Measurements from ENCODE around the gene TOP1. TPM values are rescaled to one million over a fixed set of nuclear protein-coding genes. Genes with fewer than 3 reads are reported as not detected.

The TOP1 gene
- total RNA-seq, 1 donor from 2014 or later, result 118 TPM

- intact Hi-C loops (cut with micrococcal nuclease), result loop anchor here (1.0 to 10.0 kb wide), 8 partner anchors 36 to 559 kb away; partner anchors contain the start of genes LPIN3, TOP1 and ZHX3
- no peak for DNase-seq (ENCODE audit: low spot score)
Observed at GRCh38 chr20:41135888-41136679, 107.5 kb downstream of the TOP1 start.

GRCh38 chr20:41136680-41137613 is 108.3 kb downstream of the TOP1 start, which contains the start of gene PLCG1:
Gene PLCG1, plus strand, starts transcription at chr20:41137543. Its CDS starts 99 bp downstream, at chr20:41137642.
- Mint-ChIP-seq H3K36me3 (ENCODE audit: low read depth) (peaks cover 31% of the 10 kb centered on the region), H3K4me3 (ENCODE audit: low read depth) (peak within 1 kb of the TSS; percentile 88), H3K27ac (peak within 1 kb of the TSS; percentile 82), H3K9me3 (no peaks in the 10 kb centered on the region), H3K4me1 (ENCODE audit: low read depth) (peaks cover 60% of the 10 kb centered on the region), H3K27me3 (ENCODE audit: low read depth) (no peaks in the 10 kb centered on the region)
- intact Hi-C loops (cut with micrococcal nuclease), result loop anchor here (1.0 to 10.0 kb wide), 6 partner anchors 35 to 558 kb away; partner anchors contain the start of genes TOP1 and ZHX3
- DNase-seq (ENCODE audit: low spot score), result peak; percentile 81

More at GRCh38 chr20:41135888-41136679, 107.5 kb downstream of the TOP1 start:
- Mint-ChIP-seq H3K36me3 (ENCODE audit: low read depth) (peaks cover 28% of the 10 kb centered on the region), H3K4me3 (ENCODE audit: low read depth) (peak overlapping the region; percentile 75), H3K27me3 (ENCODE audit: low read depth) (no peaks in the 10 kb centered on the region), H3K27ac (peak overlapping the region; percentile 77), H3K9me3 (no peaks in the 10 kb centered on the region), H3K4me1 (ENCODE audit: low read depth) (peaks cover 57% of the 10 kb centered on the region)

- Mint-ChIP-seq H3K4me3 (ENCODE audit: low read depth) (peak overlapping the region; percentile 88), H3K4me1 (ENCODE audit: low read depth) (peaks cover 68% of the 10 kb centered on the region), H3K27ac (peak overlapping the region; percentile 82), H3K36me3 (ENCODE audit: low read depth) (peaks cover 31% of the 10 kb centered on the region), H3K9me3 (no peaks in the 10 kb centered on the region), H3K27me3 (ENCODE audit: low read depth) (no peaks in the 10 kb centered on the region)
- DNase-seq (ENCODE audit: low spot score), result peak; percentile 60
- intact Hi-C loops (cut with micrococcal nuclease), result loop anchor here (2.0 to 10.0 kb wide), 5 partner anchors 34 to 557 kb away; partner anchors contain the start of gene TOP1
Observed at GRCh38 chr20:41137614-41138474, 109.2 kb downstream of the TOP1 start.

GRCh38 chr20:41138475-41139226 is 110.0 kb downstream of the TOP1 start:
- H3K9me3 Mint-ChIP-seq, result no peaks in the 10 kb centered on the region
- intact Hi-C loops (cut with micrococcal nuclease), result loop anchor here (1.0 to 10.0 kb wide), 5 partner anchors 19 to 556 kb away; no protein-coding TSS in a partner anchor
- H3K27ac Mint-ChIP-seq, result peak overlapping the region; percentile 82
- DNase-seq (ENCODE audit: low spot score), result peak; percentile 42
- H3K4me1 Mint-ChIP-seq (ENCODE audit: low read depth), result peaks cover 72% of the 10 kb centered on the region
- peak overlapping the region; percentile 88 for H3K4me3 Mint-ChIP-seq (ENCODE audit: low read depth)
- peaks cover 31% of the 10 kb centered on the region for H3K36me3 Mint-ChIP-seq (ENCODE audit: low read depth)
- no peaks in the 10 kb centered on the region for H3K27me3 Mint-ChIP-seq (ENCODE audit: low read depth)

- DNase-seq (ENCODE audit: low spot score), result no peak
- Mint-ChIP-seq H3K27me3 (ENCODE audit: low read depth) (no peaks in the 10 kb centered on the region), H3K4me3 (ENCODE audit: low read depth) (peak overlapping the region; percentile 88), H3K36me3 (ENCODE audit: low read depth) (peaks cover 38% of the 10 kb centered on the region), H3K4me1 (ENCODE audit: low read depth) (peaks cover 75% of the 10 kb centered on the region), H3K9me3 (no peaks in the 10 kb centered on the region), H3K27ac (peak overlapping the region; percentile 82)
- intact Hi-C loops (cut with micrococcal nuclease), result loop anchor here (1.0 to 10.0 kb wide), 5 partner anchors 18 to 555 kb away; no protein-coding TSS in a partner anchor
Observed at GRCh38 chr20:41139227-41140093, 110.8 kb downstream of the TOP1 start.

GRCh38 chr20:41140226-41141133 is 111.9 kb downstream of the TOP1 start:
- Mint-ChIP-seq H3K9me3 (no peaks in the 10 kb centered on the region), H3K27me3 (ENCODE audit: low read depth) (no peaks in the 10 kb centered on the region)
- intact Hi-C loops (cut with micrococcal nuclease), result no loop called here

GRCh38 chr20:41141153-41141815 is 112.7 kb downstream of the TOP1 start:
- peak overlapping the region; percentile 82 for H3K27ac Mint-ChIP-seq

More at GRCh38 chr20:41140226-41141133, 111.9 kb downstream of the TOP1 start:
- peaks cover 75% of the 10 kb centered on the region for H3K4me1 Mint-ChIP-seq (ENCODE audit: low read depth)
- H3K27ac Mint-ChIP-seq, result peak overlapping the region; percentile 82
- peak overlapping the region; percentile 88 for H3K4me3 Mint-ChIP-seq (ENCODE audit: low read depth)
- peaks cover 48% of the 10 kb centered on the region for H3K36me3 Mint-ChIP-seq (ENCODE audit: low read depth)
- no peak for DNase-seq (ENCODE audit: low spot score)

GRCh38 chr20:41142245-41142644 is 113.6 kb downstream of the TOP1 start:
- peak overlapping the region; percentile 88 for H3K4me3 Mint-ChIP-seq (ENCODE audit: low read depth)
- no peaks in the 10 kb centered on the region for H3K27me3 Mint-ChIP-seq (ENCODE audit: low read depth)
- H3K9me3 Mint-ChIP-seq, result no peaks in the 10 kb centered on the region
- no peak for DNase-seq (ENCODE audit: low spot score)
- peaks cover 80% of the 10 kb centered on the region for H3K4me1 Mint-ChIP-seq (ENCODE audit: low read depth)
- H3K27ac Mint-ChIP-seq, result peak overlapping the region; percentile 82
- peaks cover 57% of the 10 kb centered on the region for H3K36me3 Mint-ChIP-seq (ENCODE audit: low read depth)
- intact Hi-C loops (cut with micrococcal nuclease), result no loop called here

More at GRCh38 chr20:41141153-41141815, 112.7 kb downstream of the TOP1 start:
- Mint-ChIP-seq H3K4me3 (ENCODE audit: low read depth) (peak overlapping the region; percentile 88), H3K9me3 (no peaks in the 10 kb centered on the region), H3K27me3 (ENCODE audit: low read depth) (no peaks in the 10 kb centered on the region), H3K36me3 (ENCODE audit: low read depth) (peaks cover 50% of the 10 kb centered on the region), H3K4me1 (ENCODE audit: low read depth) (peaks cover 72% of the 10 kb centered on the region)
- no peak for DNase-seq (ENCODE audit: low spot score)
- intact Hi-C loops (cut with micrococcal nuclease), result no loop called here

- Mint-ChIP-seq H3K9me3 (no peaks in the 10 kb centered on the region), H3K27ac (peak overlapping the region; percentile 82), H3K4me3 (ENCODE audit: low read depth) (peak overlapping the region; percentile 55), H3K27me3 (ENCODE audit: low read depth) (no peaks in the 10 kb centered on the region), H3K36me3 (ENCODE audit: low read depth) (peaks cover 59% of the 10 kb centered on the region), H3K4me1 (ENCODE audit: low read depth) (peaks cover 84% of the 10 kb centered on the region)
- peak; percentile 51 for DNase-seq (ENCODE audit: low spot score)
- intact Hi-C loops (cut with micrococcal nuclease), result loop anchor here (1.0 kb wide), 1 partner anchor 8 kb away; no protein-coding TSS in a partner anchor
Observed at GRCh38 chr20:41142919-41143318, 114.3 kb downstream of the TOP1 start.

Measured in activated T-helper 2 cell treated with anti-CD3 and anti-CD28 coated beads, Interferon-gamma antibody, Interleukin-2, Interleukin-4, amounts not matched to agents 10 μg/mL and 5 μg/mL and 100 μg/mL, durations not matched to agents 14 hours and 24 hours and 36 hours (primary cell).